ENCODE results near the gene HIPK3.
"Not testable (repeated sequence)": the region's sequence is repeated elsewhere in the genome, so short reads cannot be mapped to it uniquely, and the experiment has no call there.

The HIPK3 gene

DNA sequence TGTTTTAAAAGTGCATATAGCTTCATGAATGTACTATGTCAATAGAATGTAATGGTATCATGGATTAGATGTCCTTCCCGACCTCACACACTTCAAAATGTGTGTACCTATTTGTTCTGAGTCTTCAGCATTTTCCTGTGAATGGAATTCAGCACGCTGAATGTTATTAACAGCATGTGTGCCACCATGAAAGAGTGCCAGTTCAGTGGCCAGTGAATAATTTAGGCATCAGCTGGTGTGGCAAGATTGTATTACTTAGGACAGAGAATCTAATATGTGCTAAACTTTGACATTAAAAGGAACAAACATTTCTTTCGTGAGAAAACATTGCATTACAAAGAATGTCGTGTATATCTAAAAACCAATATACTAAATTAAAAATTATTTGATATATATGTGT, 46.4 kb downstream of the HIPK3 start:
- in situ Hi-C loops (cut with HindIII; ENCODE audit: low pct_ligation_motif_present, low sequenced_read_pairs): no loop called here
- no peaks in the 10 kb centered on the region for H3K36me3 ChIP-seq (replicated peaks)

DNA sequence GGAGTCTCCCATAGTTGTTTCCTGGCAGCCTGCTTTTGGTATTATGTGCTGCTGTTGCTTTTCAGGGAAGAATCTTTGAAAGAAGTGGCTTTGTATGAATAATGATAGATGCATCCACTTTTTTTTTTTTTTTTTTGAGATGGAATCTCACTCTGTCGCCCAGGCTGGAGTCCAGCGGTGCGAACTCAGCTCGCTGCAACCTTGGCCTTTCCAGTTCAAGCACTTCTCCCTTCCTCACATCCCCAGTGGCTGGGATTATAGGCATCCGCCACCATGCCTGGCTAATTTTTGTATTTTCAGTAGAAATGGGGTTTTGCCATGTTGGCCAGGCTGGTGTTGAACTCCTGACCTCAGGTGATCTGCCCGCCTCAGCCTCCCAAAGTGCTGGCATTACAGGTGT, 49.6 kb downstream of the HIPK3 start:
- in situ Hi-C loops (cut with HindIII; ENCODE audit: low pct_ligation_motif_present, low sequenced_read_pairs); H3K27ac ChIP-seq; DNase-seq; H3K36me3 ChIP-seq (replicated peaks); H3K27me3 ChIP-seq (replicated peaks); H3K4me3 ChIP-seq (ENCODE audit: low read depth, low read length): not testable (repeated sequence)

More for the DNA sequence above, 46.4 kb downstream of the HIPK3 start:
- DNase-seq: no peak
- Histone ChIP-seq H3K27ac (no peak overlapping the region), H3K4me3 (ENCODE audit: low read depth, low read length) (no peak overlapping the region), H3K27me3 (replicated peaks) (no peaks in the 10 kb centered on the region)
- TF ChIP-seq, protein P1, sequence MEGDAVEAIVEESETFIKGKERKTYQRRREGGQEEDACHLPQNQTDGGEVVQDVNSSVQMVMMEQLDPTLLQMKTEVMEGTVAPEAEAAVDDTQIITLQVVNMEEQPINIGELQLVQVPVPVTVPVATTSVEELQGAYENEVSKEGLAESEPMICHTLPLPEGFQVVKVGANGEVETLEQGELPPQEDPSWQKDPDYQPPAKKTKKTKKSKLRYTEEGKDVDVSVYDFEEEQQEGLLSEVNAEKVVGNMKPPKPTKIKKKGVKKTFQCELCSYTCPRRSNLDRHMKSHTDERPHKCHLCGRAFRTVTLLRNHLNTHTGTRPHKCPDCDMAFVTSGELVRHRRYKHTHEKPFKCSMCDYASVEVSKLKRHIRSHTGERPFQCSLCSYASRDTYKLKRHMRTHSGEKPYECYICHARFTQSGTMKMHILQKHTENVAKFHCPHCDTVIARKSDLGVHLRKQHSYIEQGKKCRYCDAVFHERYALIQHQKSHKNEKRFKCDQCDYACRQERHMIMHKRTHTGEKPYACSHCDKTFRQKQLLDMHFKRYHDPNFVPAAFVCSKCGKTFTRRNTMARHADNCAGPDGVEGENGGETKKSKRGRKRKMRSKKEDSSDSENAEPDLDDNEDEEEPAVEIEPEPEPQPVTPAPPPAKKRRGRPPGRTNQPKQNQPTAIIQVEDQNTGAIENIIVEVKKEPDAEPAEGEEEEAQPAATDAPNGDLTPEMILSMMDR (IDR thresholded peaks at IDR 0.05; ENCODE audit: low read depth, low read length, missing control alignments): no peak

DNA sequence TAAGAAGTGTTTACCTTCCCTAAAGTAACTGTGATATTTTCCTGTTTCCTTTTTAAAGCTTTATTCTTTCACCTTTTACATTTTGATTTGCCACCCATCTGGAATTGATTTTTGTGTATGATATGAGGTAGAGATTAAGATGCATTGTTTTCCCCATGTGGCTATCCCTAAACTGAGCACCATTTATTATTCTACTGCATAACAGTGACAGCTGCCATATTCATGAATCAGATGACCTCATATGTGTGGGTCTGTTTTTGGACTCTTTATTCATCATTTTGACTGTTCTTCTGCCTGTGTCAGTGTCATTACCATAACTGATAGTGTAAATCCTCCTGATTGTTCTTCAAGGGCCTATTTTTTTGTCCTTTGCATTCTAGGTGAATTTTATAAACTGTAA, 50.8 kb downstream of the HIPK3 start:
- H3K27ac ChIP-seq: no peak overlapping the region
- H3K36me3 ChIP-seq (replicated peaks): no peaks in the 10 kb centered on the region
- H3K4me3 ChIP-seq (ENCODE audit: low read depth, low read length): no peak overlapping the region
- peak; percentile 19 for DNase-seq
- TF ChIP-seq, protein P1 (IDR thresholded peaks at IDR 0.05; ENCODE audit: low read depth, low read length, missing control alignments): no peak
- in situ Hi-C loops (cut with HindIII; ENCODE audit: low pct_ligation_motif_present, low sequenced_read_pairs): no loop called here
- H3K27me3 ChIP-seq (replicated peaks): no peaks in the 10 kb centered on the region

DNA sequence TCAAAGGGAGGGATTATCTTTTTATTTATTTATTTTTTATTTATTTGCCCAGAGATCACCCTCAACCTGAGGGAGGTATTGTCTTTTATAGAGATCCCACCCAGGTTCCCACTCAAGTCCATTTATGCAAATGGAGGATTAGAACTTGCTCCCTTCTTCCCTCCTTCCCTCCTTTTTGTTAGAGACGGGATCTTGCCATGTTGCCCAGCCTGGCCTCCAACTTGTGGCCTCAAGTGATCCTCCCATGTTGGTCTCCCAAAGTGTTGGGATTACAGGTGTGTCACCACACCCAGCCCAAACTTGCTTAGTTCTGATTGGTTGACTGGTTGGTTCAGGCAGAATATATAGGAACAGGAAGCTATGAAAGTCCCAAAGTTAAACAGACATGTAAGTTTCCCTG, 51.9 kb downstream of the HIPK3 start:
- Histone ChIP-seq H3K27ac (no peak overlapping the region), H3K4me3 (ENCODE audit: low read depth, low read length) (no peak overlapping the region), H3K27me3 (replicated peaks) (no peaks in the 10 kb centered on the region), H3K36me3 (replicated peaks) (no peaks in the 10 kb centered on the region)
- DNase-seq: no peak
- in situ Hi-C loops (cut with HindIII; ENCODE audit: low pct_ligation_motif_present, low sequenced_read_pairs): no loop called here
- TF ChIP-seq, protein P1 (IDR thresholded peaks at IDR 0.05; ENCODE audit: low read depth, low read length, missing control alignments): no peak

DNA sequence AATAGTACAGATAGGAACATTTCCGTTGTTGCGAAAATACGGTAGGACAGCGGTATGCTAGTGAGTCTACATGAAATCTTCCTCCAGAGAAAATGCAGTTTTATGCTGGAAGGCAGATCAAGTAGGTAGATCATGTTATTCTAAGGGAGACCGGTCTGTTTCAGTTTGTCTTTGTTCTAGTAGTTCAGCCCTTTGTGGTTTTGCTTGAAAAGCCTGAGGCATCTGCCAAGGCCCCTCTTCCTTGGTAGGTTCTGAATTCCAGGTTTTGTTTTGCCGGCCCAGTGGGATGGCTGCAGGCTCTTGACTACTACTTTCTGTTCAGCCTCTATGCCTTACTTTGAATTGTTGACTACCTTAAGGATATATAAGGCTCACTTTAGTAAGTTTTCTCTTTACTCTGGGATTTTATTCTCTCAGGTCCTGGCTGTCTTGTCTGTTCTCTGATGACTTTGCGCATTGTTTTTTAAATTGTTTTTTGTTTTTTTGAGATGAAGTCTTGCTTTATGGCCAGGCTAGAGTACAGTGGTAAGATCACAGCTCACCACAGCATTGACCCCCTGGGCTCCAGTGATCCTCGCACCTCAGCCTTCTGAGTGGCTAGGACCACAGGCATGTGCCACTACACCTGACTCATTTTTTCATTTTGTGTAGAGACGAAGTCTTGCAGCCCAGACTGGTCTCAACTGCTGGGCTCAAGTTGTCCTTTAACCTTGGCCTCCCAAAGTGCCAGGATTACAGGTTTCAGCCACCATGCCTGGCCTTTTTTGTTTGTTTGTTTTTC, 53.7 kb downstream of the HIPK3 start:
- no peak overlapping the region for H3K4me3 ChIP-seq (ENCODE audit: low read depth, low read length)
- TF ChIP-seq, protein P1 (IDR thresholded peaks at IDR 0.05; ENCODE audit: low read depth, low read length, missing control alignments): no peak
- peak; percentile 36 for DNase-seq
- H3K27ac ChIP-seq: no peak overlapping the region
- H3K27me3 ChIP-seq (replicated peaks): no peaks in the 10 kb centered on the region
- no peaks in the 10 kb centered on the region for H3K36me3 ChIP-seq (replicated peaks)
- in situ Hi-C loops (cut with HindIII; ENCODE audit: low pct_ligation_motif_present, low sequenced_read_pairs): no loop called here

DNA sequence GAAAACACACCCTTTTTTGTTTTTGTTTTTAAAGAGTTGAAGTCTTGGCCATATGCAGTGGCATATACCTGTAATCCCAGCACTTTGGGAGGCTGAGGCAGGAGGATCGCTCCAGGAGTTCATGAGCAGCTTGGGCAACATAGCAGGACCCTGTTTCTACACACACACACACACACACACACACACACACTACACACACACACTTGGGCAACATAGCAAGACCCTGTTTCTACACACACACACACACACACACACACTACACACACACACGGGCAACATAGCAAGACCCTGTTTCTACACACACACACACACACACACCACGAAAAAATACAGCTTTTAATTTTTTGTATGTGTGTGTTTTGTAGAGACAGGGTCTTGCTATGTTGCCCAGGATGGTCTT, 54.5 kb downstream of the HIPK3 start:
- Histone ChIP-seq H3K4me3 (ENCODE audit: low read depth, low read length) (no peak overlapping the region), H3K27me3 (replicated peaks) (no peaks in the 10 kb centered on the region), H3K27ac (no peak overlapping the region), H3K36me3 (replicated peaks) (no peaks in the 10 kb centered on the region)
- TF ChIP-seq, protein P1 (IDR thresholded peaks at IDR 0.05; ENCODE audit: low read depth, low read length, missing control alignments): no peak
- in situ Hi-C loops (cut with HindIII; ENCODE audit: low pct_ligation_motif_present, low sequenced_read_pairs): no loop called here
- DNase-seq: no peak

Measured in brain microvascular endothelial cell (primary cell).